Subcutaneous adipose tissue (tissue), 4 donors: ENCODE results near the gene CSKMT. TPM values are rescaled to one million over a fixed set of nuclear protein-coding genes. Genes with fewer than 3 reads are reported as not detected.

Source experiments
- total RNA-seq, 4 donors: library from RNA; depleted of rRNA; stranded (reverse); fragments of >200 nt; gene quantifications; one replicate each; pipeline ENCODE4 v1.1.0, GENCODE V29; 2016
- TF ChIP-seq, protein P1 (sequence below): fragments of 450-650 bp; IDR thresholded peaks from one replicate; pipeline ENCODE4 v1.5.1; 2016; ENCODE audit warnings: low read depth, mild to moderate bottlenecking, control low read depth, antibody characterized with exemption, moderate library complexity

The CSKMT gene
- total RNA-seq, 4 donors from 2014 or later: 2.4 to 9.6 (median 7.7) TPM

DNA sequence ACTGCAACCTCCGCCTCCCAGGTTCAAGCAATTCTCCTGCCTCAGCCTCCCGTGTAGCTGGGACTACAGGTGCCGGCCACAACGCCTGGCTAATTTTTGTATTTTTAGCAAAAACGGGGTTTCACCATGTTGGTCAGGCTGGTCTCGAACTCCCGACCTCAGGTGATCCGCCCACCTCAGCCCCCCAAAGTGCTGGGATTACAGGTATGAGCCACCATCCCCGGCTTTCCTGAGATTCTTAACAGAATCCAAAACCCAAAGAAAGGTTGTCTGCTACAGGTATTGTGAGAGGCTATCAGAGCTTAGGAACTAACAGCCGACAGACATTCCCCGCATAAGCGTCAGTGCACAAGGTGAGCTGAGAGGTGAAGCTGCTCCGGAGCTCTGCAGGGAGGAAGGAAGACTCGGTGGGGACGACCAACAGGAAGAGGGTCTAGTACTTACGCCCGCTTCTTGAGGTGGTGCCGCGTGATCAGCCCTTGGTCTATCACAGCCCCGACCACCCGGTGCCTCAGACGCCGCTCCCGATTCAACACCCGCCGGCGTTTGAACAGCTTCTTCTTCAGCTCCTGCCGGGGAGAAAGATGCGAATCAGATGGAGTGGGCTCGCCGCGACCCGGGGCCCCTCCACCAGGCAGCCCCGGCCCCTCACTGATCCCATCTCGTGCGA lies 572 bp upstream of the CSKMT start:
- TF ChIP-seq, protein P1, sequence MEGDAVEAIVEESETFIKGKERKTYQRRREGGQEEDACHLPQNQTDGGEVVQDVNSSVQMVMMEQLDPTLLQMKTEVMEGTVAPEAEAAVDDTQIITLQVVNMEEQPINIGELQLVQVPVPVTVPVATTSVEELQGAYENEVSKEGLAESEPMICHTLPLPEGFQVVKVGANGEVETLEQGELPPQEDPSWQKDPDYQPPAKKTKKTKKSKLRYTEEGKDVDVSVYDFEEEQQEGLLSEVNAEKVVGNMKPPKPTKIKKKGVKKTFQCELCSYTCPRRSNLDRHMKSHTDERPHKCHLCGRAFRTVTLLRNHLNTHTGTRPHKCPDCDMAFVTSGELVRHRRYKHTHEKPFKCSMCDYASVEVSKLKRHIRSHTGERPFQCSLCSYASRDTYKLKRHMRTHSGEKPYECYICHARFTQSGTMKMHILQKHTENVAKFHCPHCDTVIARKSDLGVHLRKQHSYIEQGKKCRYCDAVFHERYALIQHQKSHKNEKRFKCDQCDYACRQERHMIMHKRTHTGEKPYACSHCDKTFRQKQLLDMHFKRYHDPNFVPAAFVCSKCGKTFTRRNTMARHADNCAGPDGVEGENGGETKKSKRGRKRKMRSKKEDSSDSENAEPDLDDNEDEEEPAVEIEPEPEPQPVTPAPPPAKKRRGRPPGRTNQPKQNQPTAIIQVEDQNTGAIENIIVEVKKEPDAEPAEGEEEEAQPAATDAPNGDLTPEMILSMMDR: no peak

GRCh38 chr11:62665599-62666258 lies 617 bp downstream of the CSKMT start:
- TF ChIP-seq, protein P1: no peak

DNA sequence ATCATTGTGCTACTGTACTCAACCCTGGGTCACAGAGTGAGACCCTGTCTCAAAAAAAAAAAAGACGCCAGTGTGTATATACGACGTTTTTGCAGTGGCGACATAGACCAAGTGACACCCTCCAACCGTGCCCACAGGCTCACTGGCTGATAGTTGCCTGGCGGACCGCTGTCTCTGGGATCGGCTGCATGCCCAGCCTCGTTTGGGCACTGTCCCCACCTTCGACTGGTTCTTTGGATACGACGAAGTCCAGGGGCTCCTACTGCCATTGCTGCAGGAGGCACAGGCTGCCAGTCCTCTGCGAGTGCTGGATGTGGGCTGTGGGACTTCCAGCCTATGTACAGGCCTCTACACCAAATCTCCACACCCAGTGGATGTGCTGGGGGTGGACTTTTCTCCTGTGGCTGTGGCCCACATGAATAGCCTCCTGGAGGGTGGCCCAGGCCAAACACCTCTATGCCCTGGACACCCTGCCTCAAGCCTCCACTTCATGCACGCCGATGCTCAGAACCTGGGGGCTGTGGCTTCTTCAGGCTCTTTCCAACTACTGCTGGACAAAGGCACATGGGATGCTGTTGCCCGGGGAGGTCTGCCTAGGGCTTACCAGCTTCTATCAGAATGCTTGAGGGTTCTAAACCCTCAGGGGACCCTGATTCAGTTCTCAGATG lies 1.3 kb downstream of the CSKMT start:
- TF ChIP-seq, protein P1: no peak

GRCh38 chr11:62667460-62667859 lies 2.3 kb downstream of the CSKMT start:
- TF ChIP-seq, protein P1: no peak

GRCh38 chr11:62669420-62670161 lies 4.5 kb downstream of the CSKMT start:
- TF ChIP-seq, protein P1: no peak

DNA sequence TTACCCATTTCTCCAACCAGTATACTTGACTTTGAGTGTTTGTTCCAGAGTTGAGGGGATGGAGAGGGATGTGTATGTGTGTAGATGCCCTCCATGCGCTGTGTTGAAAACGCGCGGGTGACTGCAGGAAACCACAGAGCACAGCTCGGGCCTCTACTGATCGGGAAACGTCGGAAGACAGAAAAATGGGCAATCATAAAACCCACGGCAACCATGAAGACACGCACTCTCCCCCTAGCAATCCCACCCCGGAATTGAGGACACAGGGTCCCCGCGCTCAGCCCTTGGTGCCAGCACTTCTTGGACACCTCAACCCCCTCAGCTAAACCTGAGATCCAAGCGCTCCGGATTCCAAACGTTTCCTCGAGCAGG lies 6.1 kb downstream of the CSKMT start:
- TF ChIP-seq, protein P1: no peak
